ENCODE results near the gene OR5AN1. TPM values are rescaled to one million over a fixed set of nuclear protein-coding genes. Genes with fewer than 3 reads are reported as not detected.

OR5AN1 gene
- polyA plus RNA-seq, 2 of the 4 experiments (the other 2 are of a cell fraction): not detected

DNA sequence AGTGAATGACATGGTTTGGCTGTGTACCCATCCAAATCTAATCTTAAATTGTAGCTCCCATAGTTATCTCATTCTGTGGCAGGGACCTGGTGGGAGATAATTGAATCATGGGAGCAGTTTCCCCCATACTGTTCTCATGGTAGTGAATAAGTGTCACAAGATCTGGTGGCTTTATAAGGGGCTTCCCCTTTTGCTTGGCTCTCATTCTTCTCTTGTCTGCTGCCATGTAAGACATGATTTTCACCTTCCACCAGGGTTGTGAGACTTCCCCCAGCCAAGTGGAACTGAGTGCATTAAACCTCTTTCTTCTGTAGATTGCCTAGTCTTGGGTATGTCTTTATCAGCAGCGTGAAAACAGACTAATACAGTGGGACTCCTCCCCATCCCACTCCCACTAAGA, 56.4 kb downstream of the OR5AN1 start:
- ChIA-PET POLR2A (no interaction called here), CTCF (no interaction called here)
- FAIRE-seq (no peak), DNase-seq (ENCODE audit: low read depth in 1 of 2, low spot score in 1 of 2) (no peak), ATAC-seq (no peak)
- Histone ChIP-seq H3K4me1 (no peaks in the 10 kb centered on the region), H3K4me2 (no peak overlapping the region), H3K27ac (no peak overlapping the region), H3K9me3 (no peaks in the 10 kb centered on the region), H3K4me3 (no peak overlapping the region)
- 17% methylated on average over 1 of the region's 1 CpG for WGBS (ENCODE audit: missing lambda C conversion rate)
- TF ChIP-seq ZSCAN20 (CRISPR knock-in tag; IDR thresholded peaks at IDR 0.05) (no peak), HOXB5 (CRISPR knock-in tag; IDR thresholded peaks at IDR 0.05) (no peak), GATA3 (IDR thresholded peaks at IDR 0.05; ENCODE audit: borderline replicate concordance) (no peak), ESRRA (IDR thresholded peaks at IDR 0.05; ENCODE audit: borderline replicate concordance, low read length) (no peak), CBX8 (IDR thresholded peaks at IDR 0.05) (no peak), FOSL2 (IDR thresholded peaks at IDR 0.05) (no peak), FOSL2 (CRISPR knock-in tag; IDR thresholded peaks at IDR 0.05) (no peak), RCOR1 (IDR thresholded peaks at IDR 0.05; ENCODE audit: low read depth, low read length) (no peak), CHD2 (IDR thresholded peaks at IDR 0.05; ENCODE audit: low read length, partially characterized antibody) (no peak), TP53 (CRISPR knock-in tag; IDR thresholded peaks at IDR 0.05) (no peak), RFX5 (IDR thresholded peaks at IDR 0.05) (no peak), FOSB (CRISPR knock-in tag; IDR thresholded peaks at IDR 0.05) (no peak), CEBPB (IDR thresholded peaks at IDR 0.05) (no peak), FOXS1 (CRISPR knock-in tag; IDR thresholded peaks at IDR 0.05) (no peak)
- TF ChIP-seq, protein P1, sequence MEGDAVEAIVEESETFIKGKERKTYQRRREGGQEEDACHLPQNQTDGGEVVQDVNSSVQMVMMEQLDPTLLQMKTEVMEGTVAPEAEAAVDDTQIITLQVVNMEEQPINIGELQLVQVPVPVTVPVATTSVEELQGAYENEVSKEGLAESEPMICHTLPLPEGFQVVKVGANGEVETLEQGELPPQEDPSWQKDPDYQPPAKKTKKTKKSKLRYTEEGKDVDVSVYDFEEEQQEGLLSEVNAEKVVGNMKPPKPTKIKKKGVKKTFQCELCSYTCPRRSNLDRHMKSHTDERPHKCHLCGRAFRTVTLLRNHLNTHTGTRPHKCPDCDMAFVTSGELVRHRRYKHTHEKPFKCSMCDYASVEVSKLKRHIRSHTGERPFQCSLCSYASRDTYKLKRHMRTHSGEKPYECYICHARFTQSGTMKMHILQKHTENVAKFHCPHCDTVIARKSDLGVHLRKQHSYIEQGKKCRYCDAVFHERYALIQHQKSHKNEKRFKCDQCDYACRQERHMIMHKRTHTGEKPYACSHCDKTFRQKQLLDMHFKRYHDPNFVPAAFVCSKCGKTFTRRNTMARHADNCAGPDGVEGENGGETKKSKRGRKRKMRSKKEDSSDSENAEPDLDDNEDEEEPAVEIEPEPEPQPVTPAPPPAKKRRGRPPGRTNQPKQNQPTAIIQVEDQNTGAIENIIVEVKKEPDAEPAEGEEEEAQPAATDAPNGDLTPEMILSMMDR (IDR thresholded peaks at IDR 0.05): no peak
- TF ChIP-seq, protein P2, sequence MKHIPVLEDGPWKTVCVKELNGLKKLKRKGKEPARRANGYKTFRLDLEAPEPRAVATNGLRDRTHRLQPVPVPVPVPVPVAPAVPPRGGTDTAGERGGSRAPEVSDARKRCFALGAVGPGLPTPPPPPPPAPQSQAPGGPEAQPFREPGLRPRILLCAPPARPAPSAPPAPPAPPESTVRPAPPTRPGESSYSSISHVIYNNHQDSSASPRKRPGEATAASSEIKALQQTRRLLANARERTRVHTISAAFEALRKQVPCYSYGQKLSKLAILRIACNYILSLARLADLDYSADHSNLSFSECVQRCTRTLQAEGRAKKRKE (CRISPR knock-in tag; IDR thresholded peaks at IDR 0.05; ENCODE audit: low read depth): no peak
- TF ChIP-seq, protein P3, sequence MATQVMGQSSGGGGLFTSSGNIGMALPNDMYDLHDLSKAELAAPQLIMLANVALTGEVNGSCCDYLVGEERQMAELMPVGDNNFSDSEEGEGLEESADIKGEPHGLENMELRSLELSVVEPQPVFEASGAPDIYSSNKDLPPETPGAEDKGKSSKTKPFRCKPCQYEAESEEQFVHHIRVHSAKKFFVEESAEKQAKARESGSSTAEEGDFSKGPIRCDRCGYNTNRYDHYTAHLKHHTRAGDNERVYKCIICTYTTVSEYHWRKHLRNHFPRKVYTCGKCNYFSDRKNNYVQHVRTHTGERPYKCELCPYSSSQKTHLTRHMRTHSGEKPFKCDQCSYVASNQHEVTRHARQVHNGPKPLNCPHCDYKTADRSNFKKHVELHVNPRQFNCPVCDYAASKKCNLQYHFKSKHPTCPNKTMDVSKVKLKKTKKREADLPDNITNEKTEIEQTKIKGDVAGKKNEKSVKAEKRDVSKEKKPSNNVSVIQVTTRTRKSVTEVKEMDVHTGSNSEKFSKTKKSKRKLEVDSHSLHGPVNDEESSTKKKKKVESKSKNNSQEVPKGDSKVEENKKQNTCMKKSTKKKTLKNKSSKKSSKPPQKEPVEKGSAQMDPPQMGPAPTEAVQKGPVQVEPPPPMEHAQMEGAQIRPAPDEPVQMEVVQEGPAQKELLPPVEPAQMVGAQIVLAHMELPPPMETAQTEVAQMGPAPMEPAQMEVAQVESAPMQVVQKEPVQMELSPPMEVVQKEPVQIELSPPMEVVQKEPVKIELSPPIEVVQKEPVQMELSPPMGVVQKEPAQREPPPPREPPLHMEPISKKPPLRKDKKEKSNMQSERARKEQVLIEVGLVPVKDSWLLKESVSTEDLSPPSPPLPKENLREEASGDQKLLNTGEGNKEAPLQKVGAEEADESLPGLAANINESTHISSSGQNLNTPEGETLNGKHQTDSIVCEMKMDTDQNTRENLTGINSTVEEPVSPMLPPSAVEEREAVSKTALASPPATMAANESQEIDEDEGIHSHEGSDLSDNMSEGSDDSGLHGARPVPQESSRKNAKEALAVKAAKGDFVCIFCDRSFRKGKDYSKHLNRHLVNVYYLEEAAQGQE (IDR thresholded peaks at IDR 0.05): no peak
- TF ChIP-seq, protein P4, sequence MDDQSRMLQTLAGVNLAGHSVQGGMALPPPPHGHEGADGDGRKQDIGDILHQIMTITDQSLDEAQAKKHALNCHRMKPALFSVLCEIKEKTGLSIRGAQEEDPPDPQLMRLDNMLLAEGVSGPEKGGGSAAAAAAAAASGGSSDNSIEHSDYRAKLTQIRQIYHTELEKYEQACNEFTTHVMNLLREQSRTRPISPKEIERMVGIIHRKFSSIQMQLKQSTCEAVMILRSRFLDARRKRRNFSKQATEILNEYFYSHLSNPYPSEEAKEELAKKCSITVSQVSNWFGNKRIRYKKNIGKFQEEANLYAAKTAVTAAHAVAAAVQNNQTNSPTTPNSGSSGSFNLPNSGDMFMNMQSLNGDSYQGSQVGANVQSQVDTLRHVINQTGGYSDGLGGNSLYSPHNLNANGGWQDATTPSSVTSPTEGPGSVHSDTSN (IDR thresholded peaks at IDR 0.05): no peak
- TF ChIP-seq, protein P5, sequence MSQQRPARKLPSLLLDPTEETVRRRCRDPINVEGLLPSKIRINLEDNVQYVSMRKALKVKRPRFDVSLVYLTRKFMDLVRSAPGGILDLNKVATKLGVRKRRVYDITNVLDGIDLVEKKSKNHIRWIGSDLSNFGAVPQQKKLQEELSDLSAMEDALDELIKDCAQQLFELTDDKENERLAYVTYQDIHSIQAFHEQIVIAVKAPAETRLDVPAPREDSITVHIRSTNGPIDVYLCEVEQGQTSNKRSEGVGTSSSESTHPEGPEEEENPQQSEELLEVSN (IDR thresholded peaks at IDR 0.05; ENCODE audit: borderline replicate concordance, low read depth): no peak

DNA sequence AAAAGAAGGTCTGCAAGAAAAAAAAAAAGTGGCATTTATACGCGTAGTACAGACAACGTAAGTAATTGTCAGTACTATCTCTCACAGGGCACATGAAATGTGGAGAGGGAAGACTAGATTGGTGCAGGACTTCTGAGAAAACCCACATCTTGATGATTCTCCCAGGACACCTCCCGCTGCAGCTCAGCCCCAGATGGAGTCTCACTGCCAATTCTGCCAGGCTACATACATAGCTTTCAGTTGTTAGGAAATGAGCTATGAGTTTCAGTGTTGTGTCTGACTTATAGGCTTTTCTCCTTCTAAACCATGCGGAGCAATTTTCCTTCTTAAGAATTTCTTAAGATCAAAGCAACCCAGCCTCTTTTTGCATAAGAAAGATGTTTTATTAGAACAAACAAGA, 57.9 kb downstream of the OR5AN1 start:
- H3K9me3 ChIP-seq: no peaks in the 10 kb centered on the region
- ChIA-PET POLR2A (no interaction called here), CTCF (interaction anchor here (1.0 to 1.4 kb wide), 2 partner anchors 23 to 245 kb away, joined by 3 read pairs; partner anchors contain the start of gene DTX4)
- no peak overlapping the region for H3K4me2 ChIP-seq
- DNase-seq (ENCODE audit: low read depth in 1 of 2, low spot score in 1 of 2): no peak
- H3K4me1 ChIP-seq: no peaks in the 10 kb centered on the region
- ATAC-seq: no peak
- H3K4me3 ChIP-seq: no peak overlapping the region
- no peak for FAIRE-seq
- WGBS (ENCODE audit: missing lambda C conversion rate): 44% methylated on average over 5 of the region's 5 CpGs
- no peak overlapping the region for H3K27ac ChIP-seq
- TF ChIP-seq JUN (IDR thresholded peaks at IDR 0.05) (no peak), ZFP36 (IDR thresholded peaks at IDR 0.05; ENCODE audit: borderline replicate concordance, partially characterized antibody) (no peak), FOSL2 (IDR thresholded peaks at IDR 0.05) (no peak), FOSL2 (CRISPR knock-in tag; IDR thresholded peaks at IDR 0.05) (no peak), RFX5 (IDR thresholded peaks at IDR 0.05) (no peak), MAFK (IDR thresholded peaks at IDR 0.05; ENCODE audit: partially characterized antibody) (no peak), EP300 (IDR thresholded peaks at IDR 0.05) (no peak), MAZ (IDR thresholded peaks at IDR 0.05; ENCODE audit: borderline replicate concordance, low read depth, low read length) (no peak)
- TF ChIP-seq, protein P6, sequence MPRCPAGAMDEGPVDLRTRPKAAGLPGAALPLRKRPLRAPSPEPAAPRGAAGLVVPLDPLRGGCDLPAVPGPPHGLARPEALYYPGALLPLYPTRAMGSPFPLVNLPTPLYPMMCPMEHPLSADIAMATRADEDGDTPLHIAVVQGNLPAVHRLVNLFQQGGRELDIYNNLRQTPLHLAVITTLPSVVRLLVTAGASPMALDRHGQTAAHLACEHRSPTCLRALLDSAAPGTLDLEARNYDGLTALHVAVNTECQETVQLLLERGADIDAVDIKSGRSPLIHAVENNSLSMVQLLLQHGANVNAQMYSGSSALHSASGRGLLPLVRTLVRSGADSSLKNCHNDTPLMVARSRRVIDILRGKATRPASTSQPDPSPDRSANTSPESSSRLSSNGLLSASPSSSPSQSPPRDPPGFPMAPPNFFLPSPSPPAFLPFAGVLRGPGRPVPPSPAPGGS (IDR thresholded peaks at IDR 0.05): no peak
- TF ChIP-seq, protein P3 (IDR thresholded peaks at IDR 0.05): no peak

Data from A549 (cell line).